Keratinocyte (primary cell): ENCODE results near the gene ZNF423. TPM values are rescaled to one million over a fixed set of nuclear protein-coding genes. Genes with fewer than 3 reads are reported as not detected.

ENCODE experiments used
- DNase-seq: peaks from one replicate; pipeline ENCODE4 v3.0.0-alpha.2; 2011; ENCODE audit warnings: low read depth, missing footprints, low spot score
- FAIRE-seq: peaks from 2 replicates; lab custom pipeline; 2011; peaks lifted over from hg19 to GRCh38; lab: Jason Lieb, UNC
- H2AFZ ChIP-seq: 2 replicates; pipeline ENCODE4 v1.6.0; 2012; ENCODE audit warnings: low read length, control low read depth, inconsistent platforms; ENCODE audit not compliant: control insufficient read depth
- H3K27ac ChIP-seq: 2 replicates; pipeline ENCODE4 v1.5.1; 2011; ENCODE audit warnings: low read length; ENCODE audit not compliant: control insufficient read depth, insufficient read depth
- H3K27me3 ChIP-seq: 3 replicates; pipeline ENCODE4 v1.6.0; 2011; ENCODE audit warnings: low read length; ENCODE audit not compliant: control insufficient read depth, insufficient read depth; ENCODE audit errors: extremely low read depth
- H3K36me3 ChIP-seq, 2 experiments: 2 replicates in 1 of 2; 3 replicates in 1 of 2; pipeline ENCODE4 v1.5.1; 2011; ENCODE audit warnings: low read length in 2 of 2, mild to moderate bottlenecking in 1 of 2; ENCODE audit not compliant: control insufficient read depth in 2 of 2, insufficient read depth in 2 of 2; ENCODE audit errors: extremely low read depth in 1 of 2
- H3K4me1 ChIP-seq: 3 replicates; pipeline ENCODE4 v1.5.1; 2011; ENCODE audit warnings: low read length; ENCODE audit not compliant: control insufficient read depth, insufficient read depth; ENCODE audit errors: extremely low read depth
- H3K4me2 ChIP-seq: 3 replicates; pipeline ENCODE4 v1.6.0; 2011; ENCODE audit warnings: low read depth, low read length; ENCODE audit not compliant: control insufficient read depth, insufficient read depth; ENCODE audit errors: extremely low read depth
- H3K4me3 ChIP-seq, 3 experiments: fragments of 200-600 bp in 1 of 3; sonication (generic) in 1 of 3; 2 replicates in 2 of 3; 3 replicates in 1 of 3; pipeline ENCODE4 v1.5.1; 2011 to 2016; ENCODE audit warnings: low read length in 3 of 3, mild to moderate bottlenecking in 3 of 3, control low read depth in 2 of 3, inconsistent platforms in 1 of 3, low read depth in 1 of 3, mixed read lengths in 1 of 3, mixed run types in 1 of 3, moderate library complexity in 1 of 3; ENCODE audit not compliant: control insufficient read depth in 2 of 3, insufficient read depth in 2 of 3; ENCODE audit errors: extremely low read depth in 1 of 3
- H3K79me2 ChIP-seq: 2 replicates; pipeline ENCODE4 v1.6.0; 2012; ENCODE audit warnings: low read length; ENCODE audit not compliant: control insufficient read depth, insufficient read depth
- H3K9ac ChIP-seq: 3 replicates; pipeline ENCODE4 v1.6.0; 2011; ENCODE audit warnings: low read length; ENCODE audit not compliant: control insufficient read depth, insufficient read depth; ENCODE audit errors: extremely low read depth
- H3K9me1 ChIP-seq: 3 replicates; pipeline ENCODE4 v1.6.0; 2011; ENCODE audit warnings: low read length; ENCODE audit not compliant: control insufficient read depth, insufficient read depth; ENCODE audit errors: extremely low read depth
- H3K9me3 ChIP-seq: 2 replicates; pipeline ENCODE4 v1.5.1; 2012; ENCODE audit warnings: low read depth, low read length; ENCODE audit not compliant: control insufficient read depth
- H4K20me1 ChIP-seq: 3 replicates; pipeline ENCODE4 v1.6.0; 2011; ENCODE audit warnings: low read length; ENCODE audit not compliant: control insufficient read depth, insufficient read depth; ENCODE audit errors: extremely low read depth
- CTCF ChIP-seq, 3 experiments: IDR thresholded peaks in 1 of 3; conservative IDR thresholded peaks in 1 of 3; optimal IDR thresholded peaks in 1 of 3; 2 replicates in 2 of 3; 3 replicates in 1 of 3; pipeline versions ENCODE3 to v1.5.1; 2011; ENCODE audit warnings: low read length in 3 of 3, mild to moderate bottlenecking in 3 of 3, moderate library complexity in 2 of 3, control low read depth in 1 of 3, inconsistent platforms in 1 of 3; ENCODE audit not compliant: insufficient read depth in 2 of 3; ENCODE audit errors: extremely low read depth in 1 of 3
- EZH2 ChIP-seq: IDR thresholded peaks from one replicate; pipeline ENCODE4 v1.6.1; 2012; ENCODE audit warnings: inconsistent platforms, mild to moderate bottlenecking, low read length, moderate library complexity
- dilution Hi-C: fragments of 300-500 bp; cut with MboI; formaldehyde crosslinking; loops from one replicate; pipeline ENCODE4 v1.7.0; 2020; ENCODE audit warnings: low sequenced_read_pairs; ENCODE audit not compliant: extremely low pct_ligation_motif_present
- polyA plus RNA-seq, 5 experiments: library from polyadenylated mRNA; depleted of rRNA in 3 of 5; stranded (reverse) in 3 of 5; stranded (forward) in 1 of 5; unstranded in 1 of 5; fragments of >200 nt; gene quantifications; 1 replicate in 1 of 5; 2 replicates in 3 of 5; 3 replicates in 1 of 5; pipeline versions ENCODE4 v1.2.1 to v1.2.3, GENCODE V29; 2011 to 2012; ENCODE audit warnings: missing spikeins in 2 of 5, low read depth in 1 of 5, low replicate concordance in 1 of 5

ZNF423 gene
- polyA plus RNA-seq, 1 donor (not counting 4 experiments of a cell fraction or from before 2014, with no cell fraction given), result 0.05 TPM

GRCh38 chr16:49516382-49517036 lies 339.4 kb downstream of the ZNF423 start:
- TF ChIP-seq EZH2 (no peak), CTCF (optimal IDR thresholded peaks at IDR 0.05 in 1 of 3, IDR thresholded peaks at IDR 0.05 in 1 of 3, conservative IDR thresholded peaks at IDR 0.05 in 1 of 3; ENCODE audit: extremely low read depth in 1 of 3, insufficient read depth in 2 of 3, low read length in 3 of 3) (no peak)
- dilution Hi-C loops, result no loop called here
- H3K4me1 ChIP-seq, result no peaks in the 10 kb centered on the region
- H3K4me2 ChIP-seq, result no peak overlapping the region
- no peak overlapping the region for H3K27ac ChIP-seq
- no peaks in the 10 kb centered on the region for H3K9me1 ChIP-seq
- no peak overlapping the region for H3K4me3 ChIP-seq
- no peaks in the 10 kb centered on the region for H3K9me3 ChIP-seq
- no peaks in the 10 kb centered on the region for H3K36me3 ChIP-seq
- H3K9ac ChIP-seq, result no peak overlapping the region
- no peak for DNase-seq
- H4K20me1 ChIP-seq, result no peaks in the 10 kb centered on the region
- no peaks in the 10 kb centered on the region for H3K79me2 ChIP-seq
- no peak for FAIRE-seq
- no peak overlapping the region for H2AFZ ChIP-seq
- H3K27me3 ChIP-seq, result peaks cover 4% of the 10 kb centered on the region

GRCh38 chr16:49515861-49516260 lies 340.1 kb downstream of the ZNF423 start:
- Histone ChIP-seq H3K27me3 (peaks cover 4% of the 10 kb centered on the region), H2AFZ (no peak overlapping the region), H3K9me1 (no peaks in the 10 kb centered on the region), H3K9ac (no peak overlapping the region), H4K20me1 (no peaks in the 10 kb centered on the region), H3K27ac (no peak overlapping the region), H3K4me2 (no peak overlapping the region), H3K9me3 (no peaks in the 10 kb centered on the region), H3K79me2 (no peaks in the 10 kb centered on the region), H3K36me3 (no peaks in the 10 kb centered on the region), H3K4me3 (no peak overlapping the region), H3K4me1 (no peaks in the 10 kb centered on the region)
- TF ChIP-seq EZH2 (no peak), CTCF (optimal IDR thresholded peaks at IDR 0.05 in 1 of 3, IDR thresholded peaks at IDR 0.05 in 1 of 3, conservative IDR thresholded peaks at IDR 0.05 in 1 of 3; ENCODE audit: extremely low read depth in 1 of 3, insufficient read depth in 2 of 3, low read length in 3 of 3) (no peak)
- dilution Hi-C loops, result no loop called here
- FAIRE-seq, result no peak
- DNase-seq, result no peak
